ENCODE measurements around the gene CCDC33.

CCDC33 gene

DNA sequence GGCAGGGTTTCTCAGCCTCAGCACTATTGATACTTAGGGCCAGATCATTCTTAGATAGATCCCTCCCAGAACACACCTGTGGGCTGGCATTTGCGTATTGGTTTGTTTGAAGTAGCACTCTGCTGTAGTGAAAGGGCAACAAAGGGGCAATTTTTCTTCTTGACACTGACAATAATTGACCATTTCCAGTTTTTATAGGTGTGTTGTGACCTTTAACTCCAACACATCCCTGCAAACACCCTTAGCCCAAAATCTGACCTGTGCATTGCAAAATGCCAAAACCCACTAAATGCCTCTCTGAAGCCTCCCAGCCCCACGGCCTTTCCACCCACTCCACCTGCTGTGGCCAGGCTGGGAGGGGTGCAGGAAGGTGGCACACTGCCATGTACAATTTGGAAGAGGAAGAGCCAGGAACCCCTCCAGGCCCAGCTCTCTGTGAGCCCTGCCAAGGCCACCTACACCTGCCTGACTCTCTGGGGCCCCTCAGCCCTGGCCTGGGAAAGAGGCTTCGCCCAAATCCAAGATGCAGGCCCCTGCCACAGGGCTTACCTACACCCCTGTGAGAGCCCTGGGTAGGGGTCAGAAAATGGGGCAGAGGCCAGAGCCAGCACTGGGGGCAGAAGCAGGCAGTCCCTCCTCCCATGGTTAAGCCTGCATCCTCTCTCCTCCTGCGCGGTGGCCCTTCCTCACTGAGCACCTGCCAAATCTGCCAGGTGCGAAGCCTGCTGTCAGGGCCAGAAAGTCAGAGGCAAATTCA is 140.9 kb downstream of the CCDC33 start:
- FAIRE-seq (no peak), DNase-seq (ENCODE audit: insufficient read length, low spot score) (no peak)
- TF ChIP-seq CTCF (IDR thresholded peaks at IDR 0.05; ENCODE audit: insufficient read depth, missing control alignments), result no peak

- TF ChIP-seq CTCF (IDR thresholded peaks at IDR 0.05; ENCODE audit: insufficient read depth, missing control alignments), result no peak
- no peak for DNase-seq (ENCODE audit: insufficient read length, low spot score)
- no peak for FAIRE-seq
Observed at GRCh38 chr15:74377831-74378766, 142.0 kb downstream of the CCDC33 start.

- FAIRE-seq, result no peak
- DNase-seq (ENCODE audit: insufficient read length, low spot score), result no peak
- TF ChIP-seq CTCF (IDR thresholded peaks at IDR 0.05; ENCODE audit: insufficient read depth, missing control alignments), result no peak
Observed at GRCh38 chr15:74378848-74379247, 142.7 kb downstream of the CCDC33 start.

- no peak for TF ChIP-seq CTCF (IDR thresholded peaks at IDR 0.05; ENCODE audit: insufficient read depth, missing control alignments)
- no peak for FAIRE-seq
Observed at GRCh38 chr15:74380361-74381189, 144.4 kb downstream of the CCDC33 start.

DNA sequence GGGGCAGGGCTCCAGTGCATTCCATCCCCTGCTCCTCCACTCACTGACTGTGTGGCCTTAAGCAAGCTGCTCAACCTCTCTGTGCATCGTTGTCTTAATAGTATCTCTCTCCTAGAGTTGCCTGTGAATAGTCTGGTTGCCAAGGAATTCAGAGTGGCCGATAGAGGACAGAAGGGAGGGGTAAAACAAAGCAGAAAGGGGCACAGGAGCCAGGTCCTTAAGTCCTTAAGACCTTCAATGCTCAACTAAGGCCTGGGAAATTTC is 145.0 kb downstream of the CCDC33 start:
- DNase-seq (ENCODE audit: insufficient read length, low spot score), result no peak
- FAIRE-seq, result no peak
- TF ChIP-seq CTCF (IDR thresholded peaks at IDR 0.05; ENCODE audit: insufficient read depth, missing control alignments), result no peak

More at GRCh38 chr15:74380361-74381189, 144.4 kb downstream of the CCDC33 start:
- no peak for DNase-seq (ENCODE audit: insufficient read length, low spot score)

GRCh38 chr15:74381481-74381880 is 145.4 kb downstream of the CCDC33 start:
- TF ChIP-seq CTCF (IDR thresholded peaks at IDR 0.05; ENCODE audit: insufficient read depth, missing control alignments), result no peak
- no peak for FAIRE-seq
- DNase-seq (ENCODE audit: insufficient read length, low spot score), result no peak

Data from D721Med (cell line).